NCI-H460 (cell line): Measurements from ENCODE around the gene CDC42EP5. TPM values are rescaled to one million over a fixed set of nuclear protein-coding genes. Genes with fewer than 3 reads are reported as not detected.

ENCODE experiments used
- DNase-seq: peaks from one replicate; pipeline ENCODE4 v3.0.0-alpha.2; 2016; ENCODE audit warnings: low read depth; ENCODE audit errors: extremely low read depth
- total RNA-seq: library from RNA; depleted of rRNA; stranded (reverse); fragments of >200 nt; shearing (Covaris generic); gene quantifications from 2 replicates; pipeline ENCODE4 v1.2.3, GENCODE V29; 2014

CDC42EP5 gene
- total RNA-seq, 1 experiment from 2014 or later, result 0.17 TPM

- peak; percentile 55 for DNase-seq
These were observed 10.2 kb downstream of the CDC42EP5 start for GRCh38 chr19:54462655-54463530.

DNA sequence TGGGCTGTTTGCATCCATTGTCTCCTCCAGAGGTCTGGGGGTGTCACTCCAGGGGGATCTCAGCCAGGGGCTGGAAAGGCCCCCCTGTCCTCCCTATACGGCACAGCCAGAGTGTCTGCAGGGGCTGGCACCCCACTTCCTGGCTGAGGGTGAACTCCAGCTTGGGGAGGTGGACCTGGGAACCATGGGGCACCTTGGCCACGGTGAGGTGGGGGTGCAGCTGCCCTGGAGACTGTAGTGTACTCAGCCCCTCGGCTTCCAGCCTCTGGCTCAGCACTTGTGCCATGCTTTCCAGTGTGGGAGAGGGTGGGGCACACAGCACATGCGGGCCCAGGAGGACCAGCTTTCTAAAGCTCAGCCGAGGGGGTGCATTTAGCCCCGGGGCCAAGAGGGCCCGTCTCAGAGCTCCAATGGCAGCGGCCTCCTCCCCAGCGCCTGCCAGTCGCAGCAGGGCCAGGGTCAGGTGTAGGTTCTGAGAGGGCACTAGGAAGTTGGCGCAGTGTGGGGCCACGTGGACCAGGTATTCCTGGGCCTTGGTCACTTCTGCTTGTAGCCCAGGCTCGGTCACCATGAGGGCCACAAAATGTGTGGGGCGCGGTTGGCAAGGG, 10.9 kb downstream of the CDC42EP5 start:
- DNase-seq, result no peak

- no peak for DNase-seq
These were observed 11.5 kb downstream of the CDC42EP5 start for GRCh38 chr19:54461613-54462012.

- DNase-seq, result no peak
These were observed 11.9 kb downstream of the CDC42EP5 start for GRCh38 chr19:54461210-54461609.

DNA sequence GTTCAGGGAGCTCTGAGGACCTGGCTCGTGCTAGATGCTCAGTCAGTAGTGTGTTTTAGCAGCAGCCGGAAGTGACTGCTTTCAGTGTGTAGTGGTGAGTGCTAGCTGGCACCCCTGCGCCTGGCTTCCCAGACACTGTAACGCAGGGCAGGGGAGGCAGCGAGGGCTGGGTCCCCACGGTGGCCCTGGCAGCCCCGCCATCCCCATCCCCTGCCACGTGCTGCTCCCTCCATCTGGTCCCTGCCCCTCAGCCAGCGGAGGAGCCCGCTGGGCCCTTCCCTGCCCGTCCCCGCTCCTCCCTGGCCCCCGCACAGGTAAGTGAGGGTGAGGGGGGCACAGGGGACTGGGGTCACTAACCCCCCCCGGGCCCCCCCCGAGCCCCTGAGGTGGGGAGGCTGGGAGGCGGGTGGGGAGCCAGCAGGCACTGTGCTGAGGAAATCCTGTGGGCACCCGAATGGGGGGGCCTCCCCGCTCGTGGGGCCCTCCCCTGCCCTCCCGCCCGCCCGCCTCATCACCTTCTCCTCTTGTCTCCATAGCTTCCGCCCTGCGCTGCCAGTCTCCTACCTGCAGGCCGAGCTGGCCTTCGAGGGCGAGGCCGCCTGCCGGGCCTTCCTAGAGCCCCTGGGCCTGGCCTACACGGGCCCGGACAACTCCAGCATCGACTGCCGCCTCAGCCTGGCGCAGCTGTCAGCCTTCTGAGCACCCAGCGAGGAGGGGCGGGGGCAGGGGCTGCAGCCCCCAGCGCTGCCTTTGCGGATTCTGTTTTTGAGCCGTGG, 12.7 kb downstream of the CDC42EP5 start:
- DNase-seq, result no peak

DNA sequence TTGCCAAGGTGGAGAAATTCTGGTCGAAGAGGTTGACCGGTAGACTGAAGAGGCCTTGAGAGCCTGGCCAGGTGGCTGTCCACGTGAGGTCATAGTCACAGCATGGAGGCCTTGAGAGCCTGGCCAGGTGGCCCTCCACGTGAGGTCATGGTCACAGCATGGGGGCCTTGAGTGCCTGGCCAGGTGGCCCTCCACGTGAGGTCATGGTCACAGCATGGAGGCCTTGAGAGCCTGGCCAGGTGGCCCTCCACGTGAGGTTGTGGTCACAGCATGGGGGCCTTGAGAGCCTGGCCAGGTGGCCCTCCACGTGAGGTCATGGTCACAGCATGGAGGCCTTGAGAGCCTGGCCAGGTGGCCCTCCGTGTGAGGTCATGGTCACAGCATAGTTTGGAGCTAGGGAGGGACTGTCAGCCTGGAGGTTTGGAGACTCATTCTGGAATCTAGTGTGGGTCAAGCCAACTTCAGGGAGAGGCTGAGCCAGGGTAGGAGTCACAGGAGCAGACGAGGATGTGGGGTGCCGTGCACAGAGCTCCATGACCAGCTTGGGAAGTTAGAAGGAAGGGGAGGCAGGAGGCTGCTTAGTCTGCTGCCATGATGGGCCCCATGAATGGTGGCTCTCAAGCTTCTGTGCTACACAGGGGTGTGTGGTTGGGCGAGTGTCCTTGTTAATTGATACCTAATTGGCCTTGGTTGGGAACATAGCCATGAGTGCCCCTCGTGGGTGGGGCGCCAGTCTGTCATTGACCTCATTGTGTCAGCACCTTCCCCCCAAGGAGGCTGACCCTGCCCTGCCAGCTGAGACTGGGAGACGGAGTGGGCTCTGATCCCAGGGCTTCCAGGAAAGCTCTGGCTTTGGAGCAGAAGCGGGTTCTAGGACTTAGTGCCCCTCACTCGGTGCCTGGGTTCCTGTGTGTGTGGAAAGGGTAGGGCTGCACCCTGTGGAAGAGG, 13.5 kb downstream of the CDC42EP5 start:
- no peak for DNase-seq

GRCh38 chr19:54458648-54459281, 14.3 kb downstream of the CDC42EP5 start:
- no peak for DNase-seq

GRCh38 chr19:54457773-54458647, 15.1 kb downstream of the CDC42EP5 start:
- no peak for DNase-seq

DNA sequence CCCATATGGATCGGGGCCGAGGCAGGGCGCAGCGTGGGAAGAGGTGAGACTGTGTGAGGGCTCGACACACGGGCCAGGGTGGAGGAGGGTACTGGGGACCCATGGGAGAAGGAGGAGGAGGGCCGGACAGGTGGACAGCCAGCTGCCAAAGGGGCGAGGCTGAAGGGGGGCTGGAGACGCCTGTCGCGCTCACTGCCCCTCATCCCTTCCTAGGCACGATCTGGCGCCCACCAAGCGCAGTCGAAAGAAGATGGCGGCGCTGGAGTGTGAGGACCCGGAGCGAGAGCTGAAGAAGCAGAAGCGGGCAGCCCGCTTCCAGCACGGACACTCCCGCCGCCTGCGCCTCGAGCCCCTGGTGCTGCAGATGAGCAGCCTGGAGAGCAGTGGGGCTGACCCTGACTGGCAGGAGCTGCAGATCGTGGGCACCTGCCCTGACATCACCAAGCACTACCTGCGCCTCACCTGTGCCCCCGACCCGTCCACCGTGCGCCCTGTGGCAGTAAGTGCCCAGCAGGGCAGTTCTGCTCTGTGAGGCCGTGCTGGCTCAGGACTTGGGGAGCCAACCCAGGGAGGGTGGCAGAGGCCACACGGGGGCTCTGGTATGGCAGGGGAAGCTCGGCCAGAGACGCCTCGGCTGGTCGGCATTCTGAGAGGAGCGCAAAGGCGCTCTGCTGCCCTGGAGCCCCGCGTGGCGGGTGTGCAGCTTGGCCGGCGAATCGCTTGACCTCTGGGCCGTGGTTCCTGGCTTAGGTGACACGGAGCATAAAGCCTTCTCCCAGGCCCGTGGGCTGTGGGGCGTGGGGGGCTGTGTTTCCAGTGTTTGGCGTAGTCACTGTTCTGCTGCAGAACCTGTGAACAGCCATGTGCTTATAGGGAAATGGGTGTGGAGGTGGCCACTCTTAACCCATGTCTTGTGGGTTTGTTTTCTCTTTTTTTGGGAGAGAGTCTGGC, 16.4 kb downstream of the CDC42EP5 start:
- DNase-seq, result no peak

DNA sequence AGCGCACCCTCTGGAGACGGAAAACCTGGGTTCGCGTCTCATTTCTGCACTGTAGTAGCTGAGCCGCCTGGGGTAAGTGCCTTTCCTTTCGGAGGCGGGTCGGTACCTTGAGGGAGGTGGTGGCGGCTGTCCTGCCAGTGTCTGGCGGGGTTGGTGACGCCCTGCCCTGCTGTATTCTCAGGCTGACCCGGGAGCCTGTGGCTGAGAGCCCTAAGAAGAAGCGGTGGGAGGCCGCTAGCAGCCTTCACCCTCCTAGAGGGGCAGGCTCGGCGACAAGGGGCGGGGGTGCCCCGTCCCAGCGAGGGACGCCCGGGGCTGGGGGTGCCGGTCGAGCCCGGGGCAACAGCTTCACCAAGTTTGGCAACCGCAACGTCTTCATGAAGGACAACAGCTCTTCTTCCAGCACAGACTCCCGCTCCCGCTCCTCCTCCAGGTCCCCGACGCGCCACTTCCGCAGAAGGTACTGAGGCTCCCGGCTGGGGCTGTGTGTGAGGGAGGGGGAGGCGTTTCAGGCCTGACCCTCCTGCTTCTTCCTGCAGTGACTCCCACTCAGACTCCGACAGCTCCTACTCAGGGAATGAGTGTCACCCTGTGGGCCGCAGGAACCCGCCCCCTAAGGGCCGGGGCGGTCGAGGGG, 17.2 kb downstream of the CDC42EP5 start:
- DNase-seq, result no peak

DNA sequence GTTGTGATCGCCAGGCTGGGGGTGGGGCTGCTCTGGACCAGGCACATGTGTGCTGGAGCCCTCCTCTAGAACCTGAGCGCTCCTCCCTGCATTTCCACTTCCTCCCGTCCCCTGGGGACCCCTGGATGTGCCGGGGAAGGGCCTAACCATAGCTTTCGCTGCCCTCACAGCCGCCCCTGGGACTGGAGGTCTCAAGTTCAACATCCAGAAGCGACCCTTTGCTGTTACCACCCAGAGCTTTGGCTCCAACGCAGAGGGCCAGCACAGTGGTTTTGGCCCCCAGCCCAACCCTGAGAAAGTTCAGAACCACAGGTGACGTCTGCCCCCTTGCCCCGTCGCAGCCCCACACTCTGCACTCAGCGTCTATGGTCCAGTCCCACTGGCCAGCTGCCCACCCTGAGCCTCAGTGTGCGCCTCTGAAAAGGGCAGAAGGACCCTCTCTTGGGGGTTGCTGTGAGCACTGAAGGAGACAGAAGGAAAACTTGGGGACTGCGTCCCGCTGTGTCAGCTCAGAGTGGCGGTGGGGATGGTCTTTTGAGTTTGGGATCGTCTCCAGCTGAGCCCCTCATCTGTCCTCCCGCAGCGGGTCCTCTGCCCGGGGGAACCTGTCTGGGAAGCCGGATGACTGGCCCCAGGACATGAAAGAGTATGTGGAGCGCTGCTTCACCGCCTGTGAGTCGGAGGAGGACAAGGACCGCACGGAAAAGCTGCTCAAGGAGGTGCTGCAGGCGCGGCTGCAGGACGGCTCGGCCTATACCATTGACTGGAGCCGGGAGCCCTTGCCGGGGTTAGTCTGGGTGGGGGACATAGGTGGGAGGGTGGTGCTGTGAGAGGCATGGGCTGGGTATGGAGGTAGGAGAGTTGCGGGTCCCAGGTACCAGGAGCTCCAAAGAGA, 18.1 kb downstream of the CDC42EP5 start:
- no peak for DNase-seq

GRCh38 chr19:54453921-54454780, 18.9 kb downstream of the CDC42EP5 start:
- no peak for DNase-seq

DNA sequence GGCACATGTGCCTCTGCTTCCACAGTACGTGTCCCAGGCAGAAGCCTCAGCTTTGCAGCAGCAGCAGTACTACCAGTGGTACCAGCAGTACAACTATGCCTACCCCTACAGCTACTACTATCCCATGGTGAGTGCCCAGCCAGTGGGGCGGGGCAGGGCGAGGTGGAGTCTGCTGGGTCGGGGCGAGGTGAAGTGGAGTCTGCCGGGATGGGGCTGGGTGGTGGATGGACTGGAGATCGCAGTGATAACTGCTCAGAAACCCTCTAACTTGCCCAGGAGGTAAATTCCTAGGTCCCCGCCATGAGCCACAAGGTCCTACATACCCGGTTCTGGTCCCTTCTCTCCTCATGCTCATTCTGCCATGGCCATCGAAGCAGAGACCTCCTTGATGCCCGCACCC, 20.5 kb downstream of the CDC42EP5 start:
- DNase-seq, result no peak

- no peak for DNase-seq
These were observed 21.1 kb downstream of the CDC42EP5 start for GRCh38 chr19:54451997-54452396.

- DNase-seq, result no peak
These were observed 21.7 kb downstream of the CDC42EP5 start for GRCh38 chr19:54451331-54451871.
